HUES48 (cell line): ENCODE data around the gene ACTL8.
A peak's percentile ranks its signal among the peaks of the same experiment; 100 is the strongest.
"Not testable (repeated sequence)": the region's sequence is repeated elsewhere in the genome, so short reads cannot be mapped to it uniquely, and the experiment has no call there.

Experiments used
- H3K27ac ChIP-seq: one replicate; pipeline ENCODE4 v1.7.0; 2013; ENCODE audit warnings: low read depth, low read length, inconsistent platforms
- H3K27me3 ChIP-seq: 2 replicates; pipeline ENCODE4 v1.6.1; 2013; ENCODE audit warnings: mild to moderate bottlenecking, low read length; ENCODE audit not compliant: control insufficient read depth, insufficient read depth
- H3K36me3 ChIP-seq: 2 replicates; pipeline ENCODE4 v1.6.1; 2013; ENCODE audit warnings: low read length; ENCODE audit not compliant: control insufficient read depth, insufficient read depth
- H3K4me1 ChIP-seq: 2 replicates; pipeline ENCODE4 v1.6.1; 2013; ENCODE audit warnings: mild to moderate bottlenecking, low read length; ENCODE audit not compliant: control insufficient read depth, insufficient read depth
- H3K4me3 ChIP-seq: 2 replicates; pipeline ENCODE4 v1.5.1; 2013; ENCODE audit warnings: mild to moderate bottlenecking, low read depth, low read length
- H3K9ac ChIP-seq: 2 replicates; pipeline ENCODE4 v1.6.1; 2013; ENCODE audit warnings: mild to moderate bottlenecking, low read depth, low read length, moderate library complexity
- H3K9me3 ChIP-seq: 2 replicates; pipeline ENCODE4 v1.6.1; 2013; ENCODE audit warnings: low read length; ENCODE audit not compliant: control insufficient read depth, insufficient read depth

The ACTL8 gene

DNA sequence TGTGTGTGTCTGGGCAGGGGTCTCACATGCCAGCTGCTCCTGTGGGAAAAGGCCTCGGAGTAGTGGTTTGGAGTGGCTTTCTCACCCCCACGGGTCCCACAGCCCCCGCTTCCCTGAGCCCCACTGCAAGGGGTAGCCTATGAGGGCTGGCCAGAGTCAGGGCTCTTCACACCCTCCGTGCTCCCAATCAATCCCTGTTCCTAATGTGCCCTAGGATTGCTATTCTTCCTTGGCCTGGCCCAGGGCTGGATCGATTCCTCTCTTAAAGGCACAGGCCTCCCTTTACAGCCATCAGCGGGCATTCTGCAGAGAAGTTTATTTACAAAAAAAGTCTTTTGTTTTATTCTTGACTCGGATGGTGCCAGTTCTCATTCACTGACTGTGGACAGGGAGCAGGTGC lies 19.3 kb upstream of the ACTL8 start:
- Histone ChIP-seq H3K27ac (no peak overlapping the region), H3K36me3 (no peaks in the 10 kb centered on the region), H3K4me1 (no peaks in the 10 kb centered on the region; the same call in 1 of the 2 replicates), H3K4me3 (no peak overlapping the region), H3K9me3 (no peaks in the 10 kb centered on the region), H3K9ac (no peak overlapping the region), H3K27me3 (no peaks in the 10 kb centered on the region)

DNA sequence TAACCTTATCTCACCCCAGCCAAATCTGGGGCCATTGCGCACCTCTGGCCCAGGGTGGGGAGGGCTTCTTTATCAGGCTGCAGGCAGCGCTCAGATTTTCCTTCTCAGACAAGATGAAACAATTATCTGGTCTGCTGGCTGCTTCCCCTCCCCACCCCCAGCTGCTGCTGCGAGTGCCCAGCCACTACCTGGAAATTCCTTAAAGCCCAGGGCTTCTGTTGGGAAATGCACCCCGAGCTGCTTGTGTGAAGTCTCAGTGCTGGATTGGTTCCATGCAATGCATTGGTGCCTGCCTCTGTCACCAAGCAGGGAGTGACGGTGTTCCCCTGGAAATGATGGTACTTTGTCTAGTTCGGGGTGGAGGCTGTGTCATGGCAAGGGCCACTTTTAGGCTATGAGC lies 18.5 kb upstream of the ACTL8 start:
- Histone ChIP-seq H3K4me1 (no peaks in the 10 kb centered on the region; the same call in 1 of the 2 replicates), H3K9ac (no peak overlapping the region), H3K36me3 (no peaks in the 10 kb centered on the region), H3K27ac (no peak overlapping the region), H3K9me3 (no peaks in the 10 kb centered on the region), H3K27me3 (no peaks in the 10 kb centered on the region), H3K4me3 (no peak overlapping the region)

DNA sequence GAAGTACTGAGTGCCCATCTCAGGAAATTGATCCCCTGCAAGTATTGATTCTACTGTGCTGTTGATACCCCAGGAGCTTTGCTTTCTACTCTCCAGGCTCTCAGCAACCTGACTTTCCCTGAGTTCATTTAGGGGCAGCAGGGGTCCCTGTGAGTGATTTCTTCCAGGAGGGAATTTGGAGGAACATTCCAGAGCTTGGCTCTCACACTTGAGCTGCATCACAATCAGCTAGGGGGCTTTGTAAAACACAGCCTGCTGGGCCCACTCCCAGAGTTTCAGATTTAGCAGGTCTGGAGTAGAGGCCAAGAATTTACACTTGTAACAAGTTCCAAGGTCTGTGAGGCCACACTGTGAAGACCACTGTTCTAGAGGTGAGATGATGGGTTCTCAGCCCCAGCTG lies 16.1 kb upstream of the ACTL8 start:
- peak overlapping the region; percentile 70 for H3K27ac ChIP-seq
- no peaks in the 10 kb centered on the region for H3K36me3 ChIP-seq
- no peaks in the 10 kb centered on the region; the same call in 1 of the 2 replicates for H3K4me1 ChIP-seq
- no peaks in the 10 kb centered on the region for H3K9me3 ChIP-seq
- H3K27me3 ChIP-seq: no peaks in the 10 kb centered on the region
- no peak overlapping the region for H3K4me3 ChIP-seq
- H3K9ac ChIP-seq: no peak overlapping the region

DNA sequence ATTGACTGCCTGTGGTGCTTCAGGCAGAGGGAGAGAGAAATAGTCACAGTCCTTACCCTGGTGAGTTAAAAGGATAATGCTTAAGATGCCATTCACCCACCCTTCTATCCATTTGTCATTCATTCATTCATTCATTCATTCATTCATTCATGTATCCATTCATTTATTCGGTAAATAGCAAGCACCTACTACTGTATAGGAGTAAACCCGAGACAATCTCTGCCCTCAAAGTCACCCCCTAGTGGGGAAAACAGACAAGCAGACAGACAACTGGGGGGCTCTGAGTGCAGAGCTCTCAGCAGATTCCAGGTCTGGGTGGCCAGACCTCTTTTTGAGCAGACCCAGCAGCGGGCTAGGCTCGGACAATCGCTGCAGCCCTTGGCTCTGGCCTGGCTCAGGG lies 14.1 kb upstream of the ACTL8 start:
- Histone ChIP-seq H3K9me3 (no peaks in the 10 kb centered on the region), H3K4me3 (no peak overlapping the region), H3K4me1 (no peaks in the 10 kb centered on the region; the same call in 1 of the 2 replicates), H3K9ac (no peak overlapping the region), H3K27me3 (no peaks in the 10 kb centered on the region), H3K27ac (no peak overlapping the region), H3K36me3 (no peaks in the 10 kb centered on the region)

DNA sequence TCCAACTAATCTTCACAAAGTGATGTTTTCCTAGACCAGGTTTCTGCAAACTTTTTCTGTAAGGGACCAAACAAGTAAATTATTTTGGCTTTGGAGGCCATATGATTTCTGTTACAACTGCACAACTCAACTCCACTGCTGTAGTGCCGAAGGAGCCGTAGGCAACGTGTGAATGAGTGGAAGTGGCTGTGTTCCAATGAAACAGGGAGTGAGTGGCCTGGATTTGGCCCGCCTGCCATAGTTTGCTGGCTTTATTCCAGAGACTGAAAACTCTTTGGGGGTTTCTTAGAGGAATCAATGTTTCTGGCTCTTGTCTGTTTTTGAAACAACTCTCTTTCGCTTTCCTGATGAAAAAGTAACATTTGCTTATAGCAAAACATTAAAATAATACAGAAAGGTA lies 12.6 kb upstream of the ACTL8 start:
- Histone ChIP-seq H3K4me3 (no peak overlapping the region), H3K4me1 (no peaks in the 10 kb centered on the region), H3K9ac (no peak overlapping the region), H3K9me3 (no peaks in the 10 kb centered on the region), H3K27me3 (no peaks in the 10 kb centered on the region), H3K36me3 (no peaks in the 10 kb centered on the region), H3K27ac (no peak overlapping the region)

DNA sequence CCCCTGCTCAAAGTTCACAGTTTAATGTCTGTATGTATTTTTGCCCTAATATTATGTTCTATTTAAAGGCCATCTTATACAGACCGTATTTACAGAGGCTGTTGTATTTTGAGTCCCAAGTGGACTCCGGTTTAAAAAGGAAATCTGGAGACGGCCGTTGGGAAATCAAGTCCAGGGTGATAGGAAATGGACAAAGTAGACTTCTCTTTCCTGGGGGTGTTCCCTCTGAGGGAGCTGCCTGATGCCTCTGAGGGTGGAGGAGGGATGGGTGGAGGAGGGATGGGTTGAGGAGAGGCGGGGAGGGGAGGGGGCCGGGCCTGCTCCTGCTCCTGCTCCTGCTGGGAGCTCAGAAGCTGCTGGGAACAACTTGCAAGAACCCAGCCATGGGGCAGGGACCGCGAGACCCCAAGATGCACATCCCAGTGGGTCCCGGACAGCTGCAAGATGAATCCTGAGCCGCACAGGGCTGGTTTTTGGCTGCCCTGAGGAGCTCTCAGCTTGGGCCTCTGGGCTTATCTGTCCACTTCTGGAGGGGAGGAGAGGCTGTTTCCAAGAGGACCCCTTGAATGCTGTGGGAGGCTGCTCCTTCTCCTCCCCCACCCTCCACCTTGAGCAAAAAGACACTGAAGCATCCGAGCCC lies 12.0 kb upstream of the ACTL8 start:
- no peak overlapping the region for H3K9ac ChIP-seq
- H3K27me3 ChIP-seq: no peaks in the 10 kb centered on the region
- H3K27ac ChIP-seq: no peak overlapping the region
- no peaks in the 10 kb centered on the region for H3K36me3 ChIP-seq
- no peak overlapping the region for H3K4me3 ChIP-seq
- H3K9me3 ChIP-seq: no peaks in the 10 kb centered on the region
- no peaks in the 10 kb centered on the region for H3K4me1 ChIP-seq

DNA sequence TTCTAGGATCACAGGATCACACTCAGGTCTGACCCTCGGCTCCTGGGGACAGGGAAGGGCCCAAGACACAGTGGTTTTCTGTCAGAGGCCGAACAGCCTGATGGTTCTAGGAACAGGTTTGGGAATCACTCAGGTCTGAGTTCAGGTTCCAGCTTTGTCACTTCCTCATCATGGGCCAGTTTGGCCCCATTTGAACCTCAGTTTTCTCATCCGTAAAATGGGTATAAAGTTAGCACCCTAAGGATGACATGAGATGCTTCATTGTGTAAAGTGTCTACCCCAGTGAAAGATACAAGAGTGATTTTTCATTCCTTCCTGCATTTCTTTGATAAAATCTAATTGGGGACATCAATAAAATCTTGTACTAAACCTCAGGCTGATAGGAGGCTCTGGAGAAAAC lies 11.2 kb upstream of the ACTL8 start:
- Histone ChIP-seq H3K27ac (no peak overlapping the region), H3K4me3 (no peak overlapping the region), H3K9ac (no peak overlapping the region), H3K36me3 (no peaks in the 10 kb centered on the region), H3K27me3 (no peaks in the 10 kb centered on the region), H3K4me1 (no peaks in the 10 kb centered on the region), H3K9me3 (no peaks in the 10 kb centered on the region)

DNA sequence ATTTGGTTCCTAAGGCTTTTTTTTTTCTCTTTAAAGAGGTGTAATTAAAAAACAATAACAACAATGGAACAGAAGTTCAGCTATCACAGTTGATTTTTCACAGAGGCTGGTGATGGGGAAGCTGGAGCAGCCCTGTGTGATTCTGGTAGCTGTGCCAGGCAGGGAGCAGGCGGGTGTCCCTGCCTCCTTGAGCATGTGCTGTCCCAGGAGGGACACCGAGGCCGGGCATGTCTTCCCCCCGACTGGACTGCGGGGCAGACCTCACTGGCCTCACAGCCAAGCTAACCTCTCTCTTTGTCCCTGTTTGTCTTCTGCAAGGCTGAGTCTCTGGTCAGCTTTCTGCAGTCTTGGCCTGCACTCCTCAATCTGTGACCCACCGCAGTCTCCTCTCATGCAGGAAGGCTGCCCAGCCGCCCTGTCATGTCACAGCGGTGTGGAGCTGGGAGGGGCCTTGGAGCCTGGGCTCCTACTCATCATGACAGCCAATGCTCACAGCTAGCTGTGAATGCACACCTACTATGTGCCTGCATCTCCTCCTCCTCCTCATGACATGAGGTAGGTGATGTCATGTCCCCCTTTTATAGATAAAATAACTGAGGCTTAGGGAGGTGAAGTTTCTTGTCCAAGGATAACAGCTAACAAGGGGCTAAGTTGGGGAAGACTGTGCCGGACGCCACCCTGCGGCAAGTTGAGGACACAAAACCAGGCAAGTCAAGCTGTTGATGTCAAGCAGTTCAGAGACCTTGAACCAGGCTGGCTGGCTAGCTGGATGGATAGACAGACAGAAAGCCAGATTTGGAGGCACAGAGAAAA lies 10.3 kb upstream of the ACTL8 start:
- H3K4me1 ChIP-seq: no peaks in the 10 kb centered on the region
- H3K27ac ChIP-seq: no peak overlapping the region
- H3K9me3 ChIP-seq: no peaks in the 10 kb centered on the region
- H3K27me3 ChIP-seq: no peaks in the 10 kb centered on the region
- no peak overlapping the region for H3K4me3 ChIP-seq
- H3K9ac ChIP-seq: no peak overlapping the region
- no peaks in the 10 kb centered on the region for H3K36me3 ChIP-seq

DNA sequence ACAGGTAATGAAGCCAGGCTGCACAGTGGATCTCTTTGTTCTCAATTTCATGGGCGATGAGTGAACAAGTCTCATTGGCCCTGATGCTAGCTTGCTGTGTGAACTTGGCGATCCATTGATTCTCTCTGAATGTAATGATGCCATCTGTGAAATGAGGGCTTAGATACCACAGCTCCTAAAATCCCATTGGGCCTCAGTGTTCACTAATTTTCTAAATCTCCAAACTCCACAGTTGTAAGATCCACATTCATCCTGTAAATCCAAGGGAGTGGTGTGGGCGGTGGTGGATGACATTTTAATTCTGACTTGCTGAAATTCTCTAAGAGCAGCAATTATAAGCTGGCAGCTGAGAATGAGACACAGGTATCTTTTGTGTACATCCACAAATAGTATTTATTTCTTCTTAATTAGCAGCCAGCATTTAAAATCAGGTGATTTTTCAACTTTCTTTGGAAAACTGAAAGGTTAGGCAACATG lies 9.6 kb upstream of the ACTL8 start:
- Histone ChIP-seq H3K36me3 (no peaks in the 10 kb centered on the region), H3K27me3 (no peaks in the 10 kb centered on the region), H3K9ac (no peak overlapping the region), H3K4me3 (no peak overlapping the region), H3K9me3 (no peaks in the 10 kb centered on the region), H3K27ac (no peak overlapping the region), H3K4me1 (no peaks in the 10 kb centered on the region)

DNA sequence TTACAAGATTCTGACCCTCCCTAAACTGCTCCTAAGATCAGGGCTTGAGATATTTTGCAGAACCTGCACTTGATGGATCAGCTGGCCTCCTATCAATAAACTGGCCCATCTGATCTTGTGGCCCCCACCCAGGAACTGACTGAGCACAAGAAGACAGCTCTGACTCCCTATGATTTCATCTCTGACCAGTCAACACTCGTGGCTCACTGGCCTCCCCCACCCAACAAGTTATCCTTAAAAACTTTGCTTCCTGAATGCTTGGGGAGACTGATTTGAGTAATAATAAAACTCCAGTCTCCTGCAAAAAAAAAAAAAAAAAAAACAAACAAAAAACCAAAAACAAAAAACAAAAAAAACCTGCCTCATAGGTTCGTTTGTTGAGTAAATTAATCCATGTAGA lies 8.9 kb upstream of the ACTL8 start:
- not testable (repeated sequence) for H3K4me1 ChIP-seq, H3K9me3 ChIP-seq, H3K27ac ChIP-seq, H3K9ac ChIP-seq, H3K36me3 ChIP-seq, H3K27me3 ChIP-seq, H3K4me3 ChIP-seq

DNA sequence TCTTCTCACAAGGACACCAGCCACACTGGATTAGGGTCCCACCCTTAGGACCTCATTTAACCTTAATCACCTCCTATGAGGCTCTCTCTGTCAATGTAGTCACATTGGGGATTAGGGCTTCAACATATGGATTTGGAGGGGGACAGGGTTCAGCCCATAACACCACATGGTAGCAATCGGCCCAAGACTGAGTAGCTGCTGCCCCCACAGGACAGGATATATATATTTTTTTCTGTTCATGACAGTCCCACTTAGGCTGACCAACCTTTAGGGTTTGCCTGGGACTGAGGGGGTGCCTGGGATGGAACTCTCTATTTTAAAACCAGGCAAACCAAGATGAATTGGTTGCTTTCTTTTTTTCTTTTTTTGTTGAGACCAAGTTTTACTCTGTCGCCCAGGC lies 8.2 kb upstream of the ACTL8 start:
- no peaks in the 10 kb centered on the region for H3K36me3 ChIP-seq
- H3K4me3 ChIP-seq: no peak overlapping the region
- no peaks in the 10 kb centered on the region for H3K9me3 ChIP-seq
- no peaks in the 10 kb centered on the region for H3K27me3 ChIP-seq
- H3K9ac ChIP-seq: no peak overlapping the region
- no peaks in the 10 kb centered on the region for H3K4me1 ChIP-seq
- no peak overlapping the region for H3K27ac ChIP-seq
